T1000 (cell line): ENCODE data around the gene SMAD7.

Experiments
- DNase-seq: peaks from one replicate; lab custom pipeline; 2025; ENCODE audit warnings: mixed read lengths; lab: John Stamatoyannopoulos, UW

Gene SMAD7

GRCh38 chr18:48986851-48987761 is 36.3 kb upstream of the SMAD7 start:
- no peak for DNase-seq

- no peak for DNase-seq
These were observed 34.4 kb upstream of the SMAD7 start for GRCh38 chr18:48985161-48985560.

GRCh38 chr18:48983793-48984437 is 33.1 kb upstream of the SMAD7 start:
- DNase-seq: no peak

- DNase-seq: no peak
These were observed 31.5 kb upstream of the SMAD7 start for GRCh38 chr18:48982266-48982665.

- DNase-seq: no peak
These were observed 29.5 kb upstream of the SMAD7 start for GRCh38 chr18:48979944-48980890.

GRCh38 chr18:48977914-48978313 is 27.1 kb upstream of the SMAD7 start:
- no peak for DNase-seq

- no peak for DNase-seq
These were observed 25.3 kb upstream of the SMAD7 start for GRCh38 chr18:48975817-48976649.

- no peak for DNase-seq
These were observed 24.5 kb upstream of the SMAD7 start for GRCh38 chr18:48975120-48975816.

GRCh38 chr18:48974304-48975119 is 23.7 kb upstream of the SMAD7 start:
- no peak for DNase-seq

- no peak for DNase-seq
These were observed 23.0 kb upstream of the SMAD7 start for GRCh38 chr18:48973731-48974130.

GRCh38 chr18:48968412-48969215 is 17.8 kb upstream of the SMAD7 start:
- DNase-seq: no peak

GRCh38 chr18:48967545-48967944 is 16.8 kb upstream of the SMAD7 start:
- no peak for DNase-seq

GRCh38 chr18:48966523-48966922 is 15.8 kb upstream of the SMAD7 start:
- DNase-seq: no peak

GRCh38 chr18:48963586-48964470 is 13.1 kb upstream of the SMAD7 start:
- no peak for DNase-seq

- DNase-seq: no peak
These were observed 12.3 kb upstream of the SMAD7 start for GRCh38 chr18:48962994-48963561.

- no peak for DNase-seq
These were observed 11.7 kb upstream of the SMAD7 start for GRCh38 chr18:48962252-48962993.

- no peak for DNase-seq
These were observed 10.8 kb upstream of the SMAD7 start for GRCh38 chr18:48961547-48961946.
